ENCODE measurements around the gene TBX19. TPM values are rescaled to one million over a fixed set of nuclear protein-coding genes. Genes with fewer than 3 reads are reported as not detected.

Gene TBX19
- total and polyA plus RNA-seq, 10 of the 15 experiments (the other 5 are each of a cell fraction or from before 2014, with no cell fraction given): 0.13 to 6.9 (median 1.2) TPM

DNA sequence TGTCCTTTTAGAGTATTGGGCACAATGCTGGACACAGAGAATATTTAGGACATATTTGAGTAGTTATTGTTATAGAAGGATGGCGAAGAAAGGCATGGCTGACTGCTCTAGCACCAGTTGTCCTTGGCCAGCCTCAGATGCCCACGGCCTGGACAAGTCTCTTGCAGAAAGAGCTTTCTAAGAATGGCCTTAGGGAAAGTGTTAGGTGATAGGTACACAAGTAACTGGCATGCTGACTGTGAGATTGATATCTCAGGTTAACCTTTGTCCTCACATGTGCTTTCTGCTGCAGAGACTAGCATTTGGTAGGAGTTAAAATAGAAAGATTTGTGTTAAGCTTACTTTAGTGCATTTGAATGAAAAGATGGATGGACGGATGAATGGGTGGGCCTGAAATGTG, 44.7 kb upstream of the TBX19 start:
- Histone ChIP-seq H3K79me2 (ENCODE audit: control insufficient read depth, insufficient read depth, low read length) (peaks cover 21% of the 10 kb centered on the region), H3K9ac (ENCODE audit: control insufficient read depth, insufficient read depth, low read length) (no peak overlapping the region), H3K27ac (ENCODE audit: control insufficient read depth, insufficient read depth) (no peak overlapping the region), H3K9me3 (replicated peaks; ENCODE audit: control insufficient read depth, insufficient read depth, low read length) (no peaks in the 10 kb centered on the region), H2AFZ (ENCODE audit: control insufficient read depth, low read depth, low read length) (no peak overlapping the region), H4K20me1 (ENCODE audit: control insufficient read depth, insufficient read depth) (peaks cover 6% of the 10 kb centered on the region; the same call in 1 of the 2 replicates), H3K4me1 (ENCODE audit: control insufficient read depth, insufficient read depth, low read length) (no peaks in the 10 kb centered on the region; the same call in 1 of the 2 replicates), H3K27me3 (replicated peaks in 1 of 2; ENCODE audit: control insufficient read depth in 2 of 2, insufficient read depth in 2 of 2, low read length in 1 of 2) (no peaks in the 10 kb centered on the region), H3K4me3 (no peak overlapping the region), H3K4me2 (ENCODE audit: control insufficient read depth, insufficient read depth) (no peak overlapping the region), H3K36me3 (ENCODE audit: control insufficient read depth in 2 of 2, insufficient read depth in 2 of 2, low read length in 1 of 2) (peaks cover 23 to 57% of the 10 kb centered on the region in 2 experiments)
- no TSS peak for BruUV-seq (replicated peaks)
- ChIA-PET CTCF (interaction anchor here (0.7 to 3.4 kb wide), 39 partner anchors 10 to 1112 kb away, joined by 3 to 38 read pairs (median 5); partner anchors contain the start of genes SFT2D2 and TBX19), RAD21 (ENCODE audit: unreplicated experiment) (interaction anchor here (0.5 to 2.8 kb wide), 9 partner anchors 10 to 1113 kb away, joined by 3 to 20 read pairs (median 8); partner anchors contain the start of gene SFT2D2), POLR2A (interaction anchor here (0.7 to 0.9 kb wide), 2 partner anchors 56 to 65 kb away, joined by 3 to 4 read pairs; no protein-coding TSS in a partner anchor), SMC1A (ENCODE audit: uncharacterized antibody, unreplicated experiment) (interaction anchor here (0.6 to 2.8 kb wide), 24 partner anchors 10 to 616 kb away, joined by 3 to 32 read pairs (median 4); partner anchors contain the start of gene SFT2D2)
- FAIRE-seq (no peak), DNase-seq (ENCODE audit: low read depth, low spot score) (no peak), ATAC-seq (no peak)
- intact Hi-C loops (cut with micrococcal nuclease; ENCODE audit: unreplicated experiment) (loop anchor here (5.0 kb wide), 1 partner anchor 106 kb away; no protein-coding TSS in a partner anchor), in situ Hi-C loops (cut with MboI) (no loop called here)
- WGBS (ENCODE audit: insufficient coverage, insufficient replicate concordance, low lambda C conversion rate, missing lambda C conversion rate): 100% methylated on average over 3 of the region's 3 CpGs
- no peak for TF ChIP-seq MEF2A (IDR thresholded peaks at IDR 0.05; ENCODE audit: insufficient read depth, low read depth, low read length)
- no peak for TF ChIP-seq CREB1 (IDR thresholded peaks at IDR 0.05; ENCODE audit: low read depth)
- TF ChIP-seq ZNF217 (IDR thresholded peaks at IDR 0.05): no peak
- TF ChIP-seq, protein P1, sequence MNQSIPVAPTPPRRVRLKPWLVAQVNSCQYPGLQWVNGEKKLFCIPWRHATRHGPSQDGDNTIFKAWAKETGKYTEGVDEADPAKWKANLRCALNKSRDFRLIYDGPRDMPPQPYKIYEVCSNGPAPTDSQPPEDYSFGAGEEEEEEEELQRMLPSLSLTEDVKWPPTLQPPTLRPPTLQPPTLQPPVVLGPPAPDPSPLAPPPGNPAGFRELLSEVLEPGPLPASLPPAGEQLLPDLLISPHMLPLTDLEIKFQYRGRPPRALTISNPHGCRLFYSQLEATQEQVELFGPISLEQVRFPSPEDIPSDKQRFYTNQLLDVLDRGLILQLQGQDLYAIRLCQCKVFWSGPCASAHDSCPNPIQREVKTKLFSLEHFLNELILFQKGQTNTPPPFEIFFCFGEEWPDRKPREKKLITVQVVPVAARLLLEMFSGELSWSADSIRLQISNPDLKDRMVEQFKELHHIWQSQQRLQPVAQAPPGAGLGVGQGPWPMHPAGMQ (IDR thresholded peaks at IDR 0.05; ENCODE audit: borderline replicate concordance): no peak
- TF ChIP-seq PAX8 (IDR thresholded peaks at IDR 0.05): no peak
- no peak for TF ChIP-seq ZNF24 (IDR thresholded peaks at IDR 0.05)
- no peak for TF ChIP-seq SP1 (IDR thresholded peaks at IDR 0.05; ENCODE audit: low read depth, low read length)
- TF ChIP-seq, protein P2, sequence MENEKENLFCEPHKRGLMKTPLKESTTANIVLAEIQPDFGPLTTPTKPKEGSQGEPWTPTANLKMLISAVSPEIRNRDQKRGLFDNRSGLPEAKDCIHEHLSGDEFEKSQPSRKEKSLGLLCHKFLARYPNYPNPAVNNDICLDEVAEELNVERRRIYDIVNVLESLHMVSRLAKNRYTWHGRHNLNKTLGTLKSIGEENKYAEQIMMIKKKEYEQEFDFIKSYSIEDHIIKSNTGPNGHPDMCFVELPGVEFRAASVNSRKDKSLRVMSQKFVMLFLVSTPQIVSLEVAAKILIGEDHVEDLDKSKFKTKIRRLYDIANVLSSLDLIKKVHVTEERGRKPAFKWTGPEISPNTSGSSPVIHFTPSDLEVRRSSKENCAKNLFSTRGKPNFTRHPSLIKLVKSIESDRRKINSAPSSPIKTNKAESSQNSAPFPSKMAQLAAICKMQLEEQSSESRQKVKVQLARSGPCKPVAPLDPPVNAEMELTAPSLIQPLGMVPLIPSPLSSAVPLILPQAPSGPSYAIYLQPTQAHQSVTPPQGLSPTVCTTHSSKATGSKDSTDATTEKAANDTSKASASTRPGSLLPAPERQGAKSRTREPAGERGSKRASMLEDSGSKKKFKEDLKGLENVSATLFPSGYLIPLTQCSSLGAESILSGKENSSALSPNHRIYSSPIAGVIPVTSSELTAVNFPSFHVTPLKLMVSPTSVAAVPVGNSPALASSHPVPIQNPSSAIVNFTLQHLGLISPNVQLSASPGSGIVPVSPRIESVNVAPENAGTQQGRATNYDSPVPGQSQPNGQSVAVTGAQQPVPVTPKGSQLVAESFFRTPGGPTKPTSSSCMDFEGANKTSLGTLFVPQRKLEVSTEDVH (IDR thresholded peaks at IDR 0.05; ENCODE audit: low read depth, partially characterized antibody): no peak
- TF ChIP-seq CREM (IDR thresholded peaks at IDR 0.05; ENCODE audit: low read depth): no peak
- no peak for TF ChIP-seq CHD4 (IDR thresholded peaks at IDR 0.05)
- no peak for TF ChIP-seq FOXM1 (IDR thresholded peaks at IDR 0.05; ENCODE audit: low read depth, low read length)
- TF ChIP-seq KAT2A (conservative IDR thresholded peaks at IDR 0.05; ENCODE audit: control insufficient read depth, low read depth, low read length): no peak
- no peak for TF ChIP-seq DPF2 (IDR thresholded peaks at IDR 0.05)
- TF ChIP-seq MEF2B (IDR thresholded peaks at IDR 0.05; ENCODE audit: partially characterized antibody, poor library complexity, severe bottlenecking): no peak
